IPS-18a (cell line): ENCODE measurements around the gene VWA2.

Source experiments
- H3K27ac ChIP-seq: one replicate; pipeline ENCODE4 v1.5.1; 2013; ENCODE audit warnings: low read length
- H3K27me3 ChIP-seq: one replicate; pipeline ENCODE4 v1.6.1; 2013; ENCODE audit warnings: mild to moderate bottlenecking, low read length; ENCODE audit not compliant: control insufficient read depth, insufficient read depth
- H3K36me3 ChIP-seq: one replicate; pipeline ENCODE4 v1.6.1; 2013; ENCODE audit warnings: low read depth, low read length; ENCODE audit not compliant: control insufficient read depth
- H3K4me1 ChIP-seq: one replicate; pipeline ENCODE4 v1.6.1; 2013; ENCODE audit warnings: low read depth, low read length; ENCODE audit not compliant: control insufficient read depth
- H3K4me3 ChIP-seq: one replicate; pipeline ENCODE4 v1.5.1; 2013; ENCODE audit warnings: low read length
- H3K9ac ChIP-seq: one replicate; pipeline ENCODE4 v1.6.1; 2013; ENCODE audit warnings: mild to moderate bottlenecking, low read length, moderate library complexity
- H3K9me3 ChIP-seq: one replicate; pipeline ENCODE4 v1.6.1; 2013; ENCODE audit warnings: low read depth, low read length; ENCODE audit not compliant: control insufficient read depth

The VWA2 gene

GRCh38 chr10:114223066-114223465 lies 16.0 kb upstream of the VWA2 start:
- Histone ChIP-seq H3K36me3 (no peaks in the 10 kb centered on the region), H3K4me1 (no peaks in the 10 kb centered on the region), H3K4me3 (no peak overlapping the region), H3K9me3 (no peaks in the 10 kb centered on the region), H3K27ac (no peak overlapping the region), H3K27me3 (no peaks in the 10 kb centered on the region), H3K9ac (no peak overlapping the region)

DNA sequence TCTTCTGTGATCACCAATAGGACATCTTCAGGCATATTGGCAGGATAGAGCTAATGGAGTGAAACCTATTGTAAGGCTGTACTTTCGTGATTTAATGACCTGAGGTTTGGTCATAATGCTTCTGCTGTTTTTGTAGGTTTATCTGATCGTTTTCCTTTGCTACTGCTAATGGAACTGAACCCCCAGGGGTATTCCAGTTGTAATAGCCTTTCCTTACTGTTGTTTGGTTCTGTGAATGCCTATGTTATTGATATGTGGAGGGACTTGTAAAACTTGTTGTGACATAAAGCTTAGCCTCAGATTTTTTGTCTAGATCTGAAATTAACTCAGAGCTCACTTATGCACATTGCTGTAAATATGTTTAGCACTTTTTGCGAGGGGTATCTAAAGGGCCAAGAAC lies 10.9 kb upstream of the VWA2 start:
- Histone ChIP-seq H3K9me3 (no peaks in the 10 kb centered on the region), H3K4me1 (no peaks in the 10 kb centered on the region), H3K9ac (no peak overlapping the region), H3K27me3 (no peaks in the 10 kb centered on the region), H3K4me3 (no peak overlapping the region), H3K36me3 (no peaks in the 10 kb centered on the region), H3K27ac (no peak overlapping the region)

DNA sequence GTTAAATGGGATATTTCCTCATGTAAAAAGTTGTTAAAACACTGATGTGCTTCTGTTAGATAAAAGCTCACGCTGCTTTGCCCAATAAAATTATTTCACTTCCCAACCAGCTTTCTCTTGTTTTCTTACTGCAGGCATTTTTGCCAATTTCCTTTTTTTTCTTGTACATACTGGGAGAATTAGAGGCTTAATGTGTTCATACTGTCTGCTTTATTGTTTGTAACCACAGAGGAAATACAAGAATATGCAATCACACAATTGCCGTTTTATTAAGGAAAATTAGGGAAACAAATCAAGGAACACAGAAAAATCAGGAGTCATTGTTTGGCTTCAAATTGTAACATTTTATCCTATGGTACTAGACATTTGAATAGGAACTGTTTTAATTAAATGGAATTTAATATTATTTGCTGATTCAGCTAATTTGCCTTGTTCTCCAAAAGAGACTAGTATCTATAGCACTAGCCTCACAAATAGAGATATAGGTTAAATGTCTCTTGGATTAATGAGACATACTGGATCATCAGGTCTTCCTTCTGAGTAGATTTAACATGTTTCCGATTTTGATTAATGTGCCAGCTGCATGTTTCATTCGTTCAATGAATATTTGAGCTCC lies 6.4 kb upstream of the VWA2 start:
- no peak overlapping the region for H3K4me3 ChIP-seq
- H3K9ac ChIP-seq, result no peak overlapping the region
- H3K9me3 ChIP-seq, result no peaks in the 10 kb centered on the region
- no peaks in the 10 kb centered on the region for H3K4me1 ChIP-seq
- peaks cover under 1% of the 10 kb centered on the region for H3K27me3 ChIP-seq
- no peak overlapping the region for H3K27ac ChIP-seq
- no peaks in the 10 kb centered on the region for H3K36me3 ChIP-seq

DNA sequence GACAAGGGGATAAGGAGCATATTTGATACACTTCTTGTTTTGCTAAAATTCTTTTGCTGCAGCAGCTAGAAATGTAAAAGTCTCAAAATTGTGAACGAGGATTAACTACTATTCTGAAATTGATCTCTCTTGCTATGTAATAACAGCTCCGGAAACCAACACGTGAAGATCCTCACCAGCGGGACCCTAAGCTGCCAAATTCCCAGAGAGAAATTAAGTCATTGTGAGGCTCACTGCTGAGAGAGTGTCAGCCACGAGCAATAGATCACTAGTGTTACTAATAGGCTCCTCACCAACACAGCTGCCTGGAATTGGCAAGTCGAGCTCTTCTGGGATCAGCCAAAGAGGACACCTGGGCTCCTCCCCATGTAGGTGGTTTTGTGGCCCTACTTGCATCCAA lies 5.6 kb upstream of the VWA2 start:
- Histone ChIP-seq H3K4me3 (no peak overlapping the region), H3K9ac (no peak overlapping the region), H3K27me3 (peaks cover 9% of the 10 kb centered on the region), H3K27ac (no peak overlapping the region), H3K9me3 (no peaks in the 10 kb centered on the region), H3K4me1 (no peaks in the 10 kb centered on the region), H3K36me3 (no peaks in the 10 kb centered on the region)

DNA sequence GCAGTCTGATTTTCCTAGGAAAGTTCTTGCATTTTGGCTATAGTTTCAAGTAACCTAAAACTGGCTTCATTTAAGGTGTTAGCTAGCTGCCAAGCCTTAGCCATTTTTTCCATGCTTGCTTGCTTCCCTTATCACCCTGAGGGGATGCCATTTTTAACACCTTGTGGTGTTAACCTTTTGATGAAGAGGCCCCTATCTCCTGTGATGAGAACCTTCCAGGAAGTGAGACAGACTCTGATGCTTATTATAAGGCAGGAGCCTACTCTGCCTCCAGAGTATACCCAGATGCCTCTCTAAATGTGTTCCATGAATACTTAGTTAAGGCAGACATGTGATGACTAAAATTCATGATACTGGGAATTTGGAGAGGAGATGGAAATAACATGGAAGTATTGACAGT lies 4.9 kb upstream of the VWA2 start:
- peaks cover 4% of the 10 kb centered on the region for H3K4me1 ChIP-seq
- H3K27me3 ChIP-seq, result peaks cover 15% of the 10 kb centered on the region
- H3K9ac ChIP-seq, result no peak overlapping the region
- no peak overlapping the region for H3K4me3 ChIP-seq
- H3K9me3 ChIP-seq, result no peaks in the 10 kb centered on the region
- H3K27ac ChIP-seq, result no peak overlapping the region
- H3K36me3 ChIP-seq, result no peaks in the 10 kb centered on the region

- H3K27me3 ChIP-seq, result peaks cover 45% of the 10 kb centered on the region
- peak overlapping the region; percentile 56 for H3K4me3 ChIP-seq
- H3K9ac ChIP-seq, result peak overlapping the region; percentile 30
Observed at GRCh38 chr10:114239994-114240345, 916 bp downstream of the VWA2 start.

GRCh38 chr10:114242235-114242634 lies 3.2 kb downstream of the VWA2 start:
- no peak overlapping the region for H3K9ac ChIP-seq
- H3K36me3 ChIP-seq, result no peaks in the 10 kb centered on the region
- peaks cover 45% of the 10 kb centered on the region for H3K27me3 ChIP-seq
- H3K9me3 ChIP-seq, result no peaks in the 10 kb centered on the region
- no peak overlapping the region for H3K27ac ChIP-seq
- H3K4me1 ChIP-seq, result peaks cover 4% of the 10 kb centered on the region
- H3K4me3 ChIP-seq, result no peak overlapping the region

More at GRCh38 chr10:114239994-114240345, 916 bp downstream of the VWA2 start:
- Histone ChIP-seq H3K9me3 (no peaks in the 10 kb centered on the region), H3K36me3 (no peaks in the 10 kb centered on the region), H3K4me1 (peaks cover 4% of the 10 kb centered on the region), H3K27ac (no peak overlapping the region)

- H3K27ac ChIP-seq, result no peak overlapping the region
- no peaks in the 10 kb centered on the region for H3K36me3 ChIP-seq
- H3K9ac ChIP-seq, result no peak overlapping the region
- peaks cover 34% of the 10 kb centered on the region for H3K27me3 ChIP-seq
- no peak overlapping the region for H3K4me3 ChIP-seq
- no peaks in the 10 kb centered on the region for H3K9me3 ChIP-seq
- peaks cover 3% of the 10 kb centered on the region for H3K4me1 ChIP-seq
Observed at GRCh38 chr10:114243661-114244060, 4.6 kb downstream of the VWA2 start.

- H3K9me3 ChIP-seq, result no peaks in the 10 kb centered on the region
- H3K9ac ChIP-seq, result no peak overlapping the region
- H3K4me3 ChIP-seq, result no peak overlapping the region
- no peak overlapping the region for H3K27ac ChIP-seq
- H3K4me1 ChIP-seq, result no peaks in the 10 kb centered on the region
- H3K36me3 ChIP-seq, result no peaks in the 10 kb centered on the region
- H3K27me3 ChIP-seq, result peaks cover 30% of the 10 kb centered on the region
Observed at GRCh38 chr10:114244126-114244525, 5.1 kb downstream of the VWA2 start.

- H3K9me3 ChIP-seq, result no peaks in the 10 kb centered on the region
- H3K4me3 ChIP-seq, result no peak overlapping the region
- H3K36me3 ChIP-seq, result no peaks in the 10 kb centered on the region
- no peak overlapping the region for H3K27ac ChIP-seq
- no peak overlapping the region for H3K9ac ChIP-seq
- no peaks in the 10 kb centered on the region for H3K4me1 ChIP-seq
- peaks cover 18% of the 10 kb centered on the region for H3K27me3 ChIP-seq
Observed at GRCh38 chr10:114245121-114245791, 6.2 kb downstream of the VWA2 start.

GRCh38 chr10:114246679-114247305 lies 7.7 kb downstream of the VWA2 start:
- H3K4me3 ChIP-seq, result no peak overlapping the region
- peaks cover 3% of the 10 kb centered on the region for H3K27me3 ChIP-seq
- H3K9me3 ChIP-seq, result no peaks in the 10 kb centered on the region
- no peaks in the 10 kb centered on the region for H3K4me1 ChIP-seq
- no peaks in the 10 kb centered on the region for H3K36me3 ChIP-seq
- no peak overlapping the region for H3K27ac ChIP-seq
- no peak overlapping the region for H3K9ac ChIP-seq

DNA sequence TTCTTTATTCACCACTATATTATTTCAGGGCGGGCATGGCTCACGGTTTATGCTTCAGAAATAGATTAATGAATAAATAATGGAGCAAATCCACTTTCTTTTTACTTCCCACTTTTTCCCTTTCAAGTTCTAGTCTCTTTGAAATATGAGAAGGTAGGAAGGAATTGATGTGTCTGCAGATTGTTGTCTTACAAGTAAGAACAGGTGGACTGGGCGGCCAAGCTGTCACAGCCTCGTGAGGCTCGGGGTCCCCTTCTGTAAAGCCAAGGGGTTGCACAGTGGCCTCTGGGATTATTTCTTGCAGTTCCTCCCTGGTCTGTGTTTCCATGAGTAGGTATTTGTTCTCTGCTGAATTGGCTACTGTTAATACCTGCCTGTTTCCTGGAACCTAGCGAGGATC lies 11.2 kb downstream of the VWA2 start:
- Histone ChIP-seq H3K9me3 (no peaks in the 10 kb centered on the region), H3K27me3 (no peaks in the 10 kb centered on the region), H3K27ac (no peak overlapping the region), H3K36me3 (no peaks in the 10 kb centered on the region), H3K4me1 (no peaks in the 10 kb centered on the region), H3K4me3 (no peak overlapping the region), H3K9ac (no peak overlapping the region)
